ENCODE data around the gene JAK1. TPM values are rescaled to one million over a fixed set of nuclear protein-coding genes. Genes with fewer than 3 reads are reported as not detected.
A peak's percentile ranks its signal among the peaks of the same experiment; 100 is the strongest.

Gene JAK1
- polyA plus RNA-seq (2013, experiment 1 of 2): 9.6 TPM
- polyA plus RNA-seq (2013, experiment 2 of 2): 10.0 TPM

GRCh38 chr1:64966158-64966971 is at the start of gene JAK1:
Gene JAK1 (minus strand): TSS chr1:64966549. CDS start chr1:64886264, 80,285 bp downstream.
- DNase-seq: peak; percentile 88
- no CpG with 5 or more reads among the region's 100 CpGs for WGBS (ENCODE audit: extremely low coverage, insufficient coverage, low lambda C conversion rate)
- H3K27ac ChIP-seq (ENCODE audit: low read depth, low read length): peak within 1 kb of the TSS; percentile 93

GRCh38 chr1:65014321-65014720 is 48.0 kb upstream of the JAK1 start:
- H3K36me3 ChIP-seq (ENCODE audit: control insufficient read depth, insufficient read depth, low read length): no peaks in the 10 kb centered on the region
- DNase-seq: no peak
- H3K56ac ChIP-seq (ENCODE audit: low read length): no peak overlapping the region
- H2AK5ac ChIP-seq (ENCODE audit: low read length): no peak overlapping the region
- no peaks in the 10 kb centered on the region for H3K79me2 ChIP-seq (ENCODE audit: control insufficient read depth, insufficient read depth, low read length)
- no peak overlapping the region for H2BK15ac ChIP-seq (replicated peaks; ENCODE audit: low read depth)
- no peaks in the 10 kb centered on the region for H3K27me3 ChIP-seq (ENCODE audit: insufficient read depth, low read length, poor library complexity)
- no peak overlapping the region for H3K27ac ChIP-seq (ENCODE audit: low read depth, low read length)
- H3K23ac ChIP-seq (ENCODE audit: low read length): no peak overlapping the region
- H3K4me2 ChIP-seq (ENCODE audit: low read length): no peak overlapping the region
- no peak overlapping the region for H3K4ac ChIP-seq (ENCODE audit: low read depth, low read length)
- no peak overlapping the region for H2BK120ac ChIP-seq (ENCODE audit: low read depth, low read length)
- H3K4me1 ChIP-seq (ENCODE audit: control insufficient read depth, low read depth, low read length): no peaks in the 10 kb centered on the region
- H2BK5ac ChIP-seq (ENCODE audit: low read length): no peak overlapping the region
- no peaks in the 10 kb centered on the region for H3K79me1 ChIP-seq (ENCODE audit: low read length)
- no peak overlapping the region for H3K9ac ChIP-seq (ENCODE audit: low read length)
- no peak overlapping the region for H3K4me3 ChIP-seq (ENCODE audit: low read length)
- no peak overlapping the region for H4K5ac ChIP-seq (ENCODE audit: low read length)
- H3K18ac ChIP-seq (ENCODE audit: low read length): no peak overlapping the region
- H4K8ac ChIP-seq (ENCODE audit: low read depth, low read length): no peak overlapping the region

More at GRCh38 chr1:64966158-64966971, at the start of gene JAK1:
- Histone ChIP-seq H4K8ac (ENCODE audit: low read depth, low read length) (peak within 1 kb of the TSS; percentile 87), H3K56ac (ENCODE audit: low read length) (peak within 1 kb of the TSS; percentile 97), H2AK5ac (ENCODE audit: low read length) (no peak within 1 kb of the TSS), H2BK15ac (replicated peaks; ENCODE audit: low read depth) (peak within 1 kb of the TSS; percentile 47), H3K4ac (ENCODE audit: low read depth, low read length) (peak within 1 kb of the TSS; percentile 88), H3K27me3 (ENCODE audit: insufficient read depth, low read length, poor library complexity) (no peaks in the 10 kb centered on the region), H2BK120ac (ENCODE audit: low read depth, low read length) (peak within 1 kb of the TSS; percentile 61), H3K36me3 (ENCODE audit: control insufficient read depth, insufficient read depth, low read length) (no peaks in the 10 kb centered on the region), H3K4me1 (ENCODE audit: control insufficient read depth, low read depth, low read length) (no peaks in the 10 kb centered on the region), H3K23ac (ENCODE audit: low read length) (peak within 1 kb of the TSS; percentile 38), H3K79me2 (ENCODE audit: control insufficient read depth, insufficient read depth, low read length) (no peaks in the 10 kb centered on the region), H3K4me3 (ENCODE audit: low read length) (peak within 1 kb of the TSS; percentile 85), H3K18ac (ENCODE audit: low read length) (peak within 1 kb of the TSS; percentile 99), H3K9ac (ENCODE audit: low read length) (peak within 1 kb of the TSS; percentile 86), H3K79me1 (ENCODE audit: low read length) (no peaks in the 10 kb centered on the region), H2BK5ac (ENCODE audit: low read length) (peak within 1 kb of the TSS; percentile 51), H3K4me2 (ENCODE audit: low read length) (peak within 1 kb of the TSS; percentile 96), H4K5ac (ENCODE audit: low read length) (no peak within 1 kb of the TSS)

- Histone ChIP-seq H3K56ac (ENCODE audit: low read length) (no peak overlapping the region), H3K4me2 (ENCODE audit: low read length) (no peak overlapping the region), H2AK5ac (ENCODE audit: low read length) (no peak overlapping the region), H4K5ac (ENCODE audit: low read length) (no peak overlapping the region), H3K79me2 (ENCODE audit: control insufficient read depth, insufficient read depth, low read length) (no peaks in the 10 kb centered on the region), H2BK5ac (ENCODE audit: low read length) (no peak overlapping the region), H3K9ac (ENCODE audit: low read length) (no peak overlapping the region), H2BK120ac (ENCODE audit: low read depth, low read length) (no peak overlapping the region), H3K4me1 (ENCODE audit: control insufficient read depth, low read depth, low read length) (no peaks in the 10 kb centered on the region), H3K27ac (ENCODE audit: low read depth, low read length) (no peak overlapping the region), H3K4me3 (ENCODE audit: low read length) (no peak overlapping the region), H3K36me3 (ENCODE audit: control insufficient read depth, insufficient read depth, low read length) (no peaks in the 10 kb centered on the region), H4K8ac (ENCODE audit: low read depth, low read length) (no peak overlapping the region), H3K18ac (ENCODE audit: low read length) (no peak overlapping the region), H3K27me3 (ENCODE audit: insufficient read depth, low read length, poor library complexity) (no peaks in the 10 kb centered on the region), H2BK15ac (replicated peaks; ENCODE audit: low read depth) (no peak overlapping the region), H3K23ac (ENCODE audit: low read length) (no peak overlapping the region), H3K79me1 (ENCODE audit: low read length) (no peaks in the 10 kb centered on the region), H3K4ac (ENCODE audit: low read depth, low read length) (no peak overlapping the region)
- no peak for DNase-seq
- no CpG with 5 or more reads among the region's 2 CpGs for WGBS (ENCODE audit: extremely low coverage, insufficient coverage, low lambda C conversion rate)
Measured at GRCh38 chr1:65011983-65012382, 45.6 kb upstream of the JAK1 start.

GRCh38 chr1:65009724-65010420 is 43.5 kb upstream of the JAK1 start:
- Histone ChIP-seq H3K27me3 (ENCODE audit: insufficient read depth, low read length, poor library complexity) (no peaks in the 10 kb centered on the region), H4K8ac (ENCODE audit: low read depth, low read length) (no peak overlapping the region), H2BK5ac (ENCODE audit: low read length) (no peak overlapping the region), H2AK5ac (ENCODE audit: low read length) (no peak overlapping the region), H3K4me1 (ENCODE audit: control insufficient read depth, low read depth, low read length) (no peaks in the 10 kb centered on the region), H3K27ac (ENCODE audit: low read depth, low read length) (no peak overlapping the region), H3K18ac (ENCODE audit: low read length) (no peak overlapping the region), H2BK120ac (ENCODE audit: low read depth, low read length) (no peak overlapping the region), H3K4me3 (ENCODE audit: low read length) (no peak overlapping the region), H3K56ac (ENCODE audit: low read length) (no peak overlapping the region), H4K5ac (ENCODE audit: low read length) (no peak overlapping the region), H3K23ac (ENCODE audit: low read length) (no peak overlapping the region), H3K36me3 (ENCODE audit: control insufficient read depth, insufficient read depth, low read length) (no peaks in the 10 kb centered on the region), H3K4me2 (ENCODE audit: low read length) (no peak overlapping the region), H3K79me1 (ENCODE audit: low read length) (no peaks in the 10 kb centered on the region), H2BK15ac (replicated peaks; ENCODE audit: low read depth) (no peak overlapping the region), H3K9ac (ENCODE audit: low read length) (no peak overlapping the region), H3K4ac (ENCODE audit: low read depth, low read length) (no peak overlapping the region), H3K79me2 (ENCODE audit: control insufficient read depth, insufficient read depth, low read length) (no peaks in the 10 kb centered on the region)
- no CpG with 5 or more reads among the region's 5 CpGs for WGBS (ENCODE audit: extremely low coverage, insufficient coverage, low lambda C conversion rate)
- no peak for DNase-seq

GRCh38 chr1:65009176-65009575 is 42.8 kb upstream of the JAK1 start:
- Histone ChIP-seq H2BK5ac (ENCODE audit: low read length) (no peak overlapping the region), H3K4me2 (ENCODE audit: low read length) (no peak overlapping the region)

More at GRCh38 chr1:65009176-65009575, 42.8 kb upstream of the JAK1 start:
- Histone ChIP-seq H3K27me3 (ENCODE audit: insufficient read depth, low read length, poor library complexity) (peaks cover 2% of the 10 kb centered on the region), H4K5ac (ENCODE audit: low read length) (no peak overlapping the region), H3K56ac (ENCODE audit: low read length) (no peak overlapping the region), H3K79me2 (ENCODE audit: control insufficient read depth, insufficient read depth, low read length) (no peaks in the 10 kb centered on the region), H3K4me1 (ENCODE audit: control insufficient read depth, low read depth, low read length) (no peaks in the 10 kb centered on the region), H3K36me3 (ENCODE audit: control insufficient read depth, insufficient read depth, low read length) (no peaks in the 10 kb centered on the region), H3K18ac (ENCODE audit: low read length) (no peak overlapping the region), H2BK15ac (replicated peaks; ENCODE audit: low read depth) (no peak overlapping the region), H3K4me3 (ENCODE audit: low read length) (no peak overlapping the region), H3K9ac (ENCODE audit: low read length) (no peak overlapping the region), H3K23ac (ENCODE audit: low read length) (no peak overlapping the region), H3K4ac (ENCODE audit: low read depth, low read length) (no peak overlapping the region), H2BK120ac (ENCODE audit: low read depth, low read length) (no peak overlapping the region), H2AK5ac (ENCODE audit: low read length) (no peak overlapping the region), H3K27ac (ENCODE audit: low read depth, low read length) (no peak overlapping the region), H4K8ac (ENCODE audit: low read depth, low read length) (no peak overlapping the region), H3K79me1 (ENCODE audit: low read length) (no peaks in the 10 kb centered on the region)
- no peak for DNase-seq
- 100% methylated on average over 1 of the region's 1 CpG for WGBS (ENCODE audit: extremely low coverage, insufficient coverage, low lambda C conversion rate)
